ENCODE measurements around the gene SELENOI. TPM values are rescaled to one million over a fixed set of nuclear protein-coding genes. Genes with fewer than 3 reads are reported as not detected.

Gene SELENOI
- total RNA-seq, 2 donors from 2014 or later: 10.4 to 31.3 TPM

DNA sequence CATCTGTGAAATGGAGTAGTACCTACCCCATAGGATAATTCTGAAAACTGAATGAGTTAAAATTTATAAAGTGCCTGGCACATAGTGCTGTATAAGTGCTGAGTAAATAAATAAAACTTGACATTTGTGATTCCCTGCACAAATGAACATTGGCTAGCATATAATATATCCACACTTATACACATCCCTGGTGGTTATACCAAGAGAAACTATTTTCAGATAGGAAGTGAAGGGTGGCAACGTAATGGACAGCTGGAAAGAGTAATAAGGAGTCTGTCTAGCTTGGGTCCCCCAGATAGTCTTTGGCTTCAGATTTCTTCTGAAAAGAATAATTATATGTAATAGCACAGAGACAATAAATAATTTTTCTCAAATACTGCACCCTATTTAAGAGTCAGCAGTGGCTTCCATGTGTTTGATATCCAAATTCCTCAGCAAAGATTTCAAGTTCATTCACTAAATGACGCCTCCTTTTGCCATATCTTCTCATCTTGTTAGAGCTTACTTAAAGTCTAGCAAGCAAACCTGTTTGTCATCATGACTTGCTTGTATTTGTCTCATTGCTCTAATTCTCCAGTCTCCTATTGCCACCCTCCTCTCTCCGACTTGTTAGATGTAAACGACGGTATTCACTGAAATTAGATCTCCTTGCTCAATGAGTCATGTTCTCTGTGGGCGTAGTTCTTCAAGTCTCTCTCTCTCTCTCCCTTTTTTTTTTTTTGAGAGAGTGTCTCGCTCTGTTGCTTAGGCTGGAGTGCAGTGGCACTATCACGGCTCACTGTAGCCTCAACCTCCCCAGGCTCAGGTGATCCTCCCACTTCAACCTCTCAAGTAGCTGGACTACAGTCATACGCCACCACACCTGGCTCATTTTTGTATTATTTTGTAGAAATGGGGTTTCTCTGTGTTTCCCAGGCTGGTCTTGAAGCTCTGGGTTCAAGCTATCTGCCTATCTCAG is 9.4 kb downstream of the SELENOI start:
- H3K27ac ChIP-seq: no peak overlapping the region
- peaks cover 16% of the 10 kb centered on the region for H3K4me1 ChIP-seq
- intact Hi-C loops (cut with DNase I): no loop called here
- H3K4me3 ChIP-seq: no peak overlapping the region
- no peaks in the 10 kb centered on the region for H3K27me3 ChIP-seq
- no peak for ATAC-seq
- TF ChIP-seq POLR2A (IDR thresholded peaks at IDR 0.05): no peak
- TF ChIP-seq, protein P1, sequence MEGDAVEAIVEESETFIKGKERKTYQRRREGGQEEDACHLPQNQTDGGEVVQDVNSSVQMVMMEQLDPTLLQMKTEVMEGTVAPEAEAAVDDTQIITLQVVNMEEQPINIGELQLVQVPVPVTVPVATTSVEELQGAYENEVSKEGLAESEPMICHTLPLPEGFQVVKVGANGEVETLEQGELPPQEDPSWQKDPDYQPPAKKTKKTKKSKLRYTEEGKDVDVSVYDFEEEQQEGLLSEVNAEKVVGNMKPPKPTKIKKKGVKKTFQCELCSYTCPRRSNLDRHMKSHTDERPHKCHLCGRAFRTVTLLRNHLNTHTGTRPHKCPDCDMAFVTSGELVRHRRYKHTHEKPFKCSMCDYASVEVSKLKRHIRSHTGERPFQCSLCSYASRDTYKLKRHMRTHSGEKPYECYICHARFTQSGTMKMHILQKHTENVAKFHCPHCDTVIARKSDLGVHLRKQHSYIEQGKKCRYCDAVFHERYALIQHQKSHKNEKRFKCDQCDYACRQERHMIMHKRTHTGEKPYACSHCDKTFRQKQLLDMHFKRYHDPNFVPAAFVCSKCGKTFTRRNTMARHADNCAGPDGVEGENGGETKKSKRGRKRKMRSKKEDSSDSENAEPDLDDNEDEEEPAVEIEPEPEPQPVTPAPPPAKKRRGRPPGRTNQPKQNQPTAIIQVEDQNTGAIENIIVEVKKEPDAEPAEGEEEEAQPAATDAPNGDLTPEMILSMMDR (IDR thresholded peaks at IDR 0.05): no peak
- WGBS, 2 donors: 83 to 89% methylated on average over 9 of the region's 9 CpGs
- no peak for DNase-seq
- no peaks in the 10 kb centered on the region for H3K36me3 ChIP-seq (replicated peaks in 1 of 2; ENCODE audit: insufficient read depth in 1 of 2, low read depth in 2 of 2)
- H3K9me3 ChIP-seq: no peaks in the 10 kb centered on the region

GRCh38 chr2:26356111-26356510 is 10.2 kb downstream of the SELENOI start:
- no peaks in the 10 kb centered on the region for H3K9me3 ChIP-seq
- no peak overlapping the region for H3K4me3 ChIP-seq
- H3K36me3 ChIP-seq (replicated peaks in 1 of 2; ENCODE audit: insufficient read depth in 1 of 2, low read depth in 2 of 2): no peaks in the 10 kb centered on the region
- H3K4me1 ChIP-seq: peaks cover 22% of the 10 kb centered on the region
- 89 to 91% methylated on average over 2 of the region's 2 CpGs for WGBS, 2 donors
- H3K27ac ChIP-seq: no peak overlapping the region
- TF ChIP-seq, protein P1 (IDR thresholded peaks at IDR 0.05): no peak
- no peak for ATAC-seq
- no peaks in the 10 kb centered on the region for H3K27me3 ChIP-seq
- intact Hi-C loops (cut with DNase I): no loop called here
- DNase-seq: no peak

DNA sequence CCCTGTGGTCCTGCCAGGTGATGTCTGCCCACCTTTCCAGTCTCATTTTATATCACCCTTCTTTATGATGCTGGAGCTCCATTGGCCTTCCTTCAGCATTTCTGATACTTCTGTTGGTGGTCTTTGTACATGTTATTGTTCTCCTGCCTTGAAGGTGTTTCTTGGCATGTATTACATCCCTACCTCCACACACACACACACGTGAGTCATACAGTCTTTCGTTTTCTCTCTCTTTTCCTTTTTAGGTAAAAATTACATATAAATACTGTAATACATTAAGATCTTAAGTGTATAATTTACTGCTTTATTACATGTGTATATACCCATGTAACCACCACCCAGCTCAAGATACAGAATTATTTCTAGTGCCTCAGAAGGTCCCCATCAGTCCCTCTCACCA is 10.8 kb downstream of the SELENOI start:
- H3K36me3 ChIP-seq (replicated peaks in 1 of 2; ENCODE audit: insufficient read depth in 1 of 2, low read depth in 2 of 2): no peaks in the 10 kb centered on the region
- H3K9me3 ChIP-seq: no peaks in the 10 kb centered on the region
- no peak overlapping the region for H3K27ac ChIP-seq
- H3K4me1 ChIP-seq: peaks cover 22% of the 10 kb centered on the region
- TF ChIP-seq POLR2A (IDR thresholded peaks at IDR 0.05): no peak
- TF ChIP-seq, protein P1 (IDR thresholded peaks at IDR 0.05): no peak
- H3K27me3 ChIP-seq: no peaks in the 10 kb centered on the region
- DNase-seq: no peak
- intact Hi-C loops (cut with DNase I): no loop called here
- H3K4me3 ChIP-seq: no peak overlapping the region
- ATAC-seq: no peak
- WGBS, 2 donors: 83 to 91% methylated on average over 2 of the region's 2 CpGs

DNA sequence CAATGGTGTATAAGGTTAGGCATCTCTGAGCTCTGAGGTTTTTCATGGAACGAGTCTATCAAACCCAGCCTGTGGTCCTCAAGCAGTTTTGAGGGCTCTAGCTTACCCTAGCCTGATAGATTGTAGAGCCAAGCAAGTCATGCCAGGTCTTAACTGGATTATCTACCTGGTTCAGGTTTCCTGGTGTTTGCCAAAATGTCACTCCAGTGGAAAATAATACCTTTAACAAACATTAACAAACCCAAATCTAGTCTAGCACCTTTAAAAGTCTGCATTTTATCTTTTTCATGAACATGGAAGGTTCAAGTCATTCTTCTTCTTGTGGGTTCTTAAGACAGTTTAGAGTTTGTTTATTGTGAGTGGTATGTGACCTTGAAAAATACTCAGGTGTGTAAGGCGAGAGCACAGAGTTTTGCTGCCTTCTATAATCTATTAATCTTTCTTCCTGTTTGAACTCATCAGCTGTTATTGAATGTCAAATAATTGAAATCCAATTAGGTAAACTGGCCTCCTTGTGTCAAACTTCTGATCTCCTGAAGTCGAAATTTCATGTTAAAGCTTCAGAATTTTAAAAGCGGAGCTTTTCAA is 14.0 kb downstream of the SELENOI start:
- Histone ChIP-seq H3K36me3 (replicated peaks in 1 of 2; ENCODE audit: insufficient read depth in 1 of 2, low read depth in 2 of 2) (no peaks in the 10 kb centered on the region), H3K4me1 (peaks cover 22% of the 10 kb centered on the region), H3K27me3 (no peaks in the 10 kb centered on the region), H3K9me3 (no peaks in the 10 kb centered on the region), H3K27ac (peak overlapping the region in 1 of 4 donors; percentile 7), H3K4me3 (no peak overlapping the region)
- no peak for TF ChIP-seq POLR2A (IDR thresholded peaks at IDR 0.05)
- TF ChIP-seq, protein P1 (IDR thresholded peaks at IDR 0.05): no peak
- DNase-seq (peak in 1 of 4 donors; percentile 23), ATAC-seq (peak; percentile 55)
- intact Hi-C loops (cut with DNase I): no loop called here
- WGBS, 2 donors: 30 to 35% methylated on average over 4 of the region's 4 CpGs

All from body of pancreas (tissue), 4 donors.